HepG2 (cell line): Measurements from ENCODE around the gene IDH3G. TPM values are rescaled to one million over a fixed set of nuclear protein-coding genes. Genes with fewer than 3 reads are reported as not detected.

ENCODE experiments used
- ATAC-seq: fragments of 200-7000 bp; cut with Tn5 transposase; 3 replicates; pipeline ENCODE4 v1.9.1; 2020; ENCODE audit warnings: mild to moderate bottlenecking, moderate library complexity
- BruUV-seq: library from RNA; stranded (reverse); fragments of 400-500 nt; replicated peaks from 2 replicates; lab custom pipeline; 2021; lab: Mats Ljungman, UMichigan
- CTCF ChIA-PET: fragments of 300-600 bp; formaldehyde crosslinking; extraction: SDS; loops from one replicate; lab custom pipeline; 2021; ENCODE audit warnings: low total read pairs, inconsistent platforms, low intra/inter-chr PET ratio; lab: Yijun Ruan, JAX
- POLR2A ChIA-PET: fragments of 350-600 bp; sonication (Branson Sonifier 250); formaldehyde crosslinking; loops from one replicate; lab custom pipeline; 2020; ENCODE audit warnings: antibody characterized with exemption, inconsistent platforms; lab: Yijun Ruan, JAX
- DNase-seq: peaks from one replicate; pipeline ENCODE4 v3.0.0-alpha.2; 2015; ENCODE audit warnings: low spot score
- FAIRE-seq: peaks from 3 replicates; lab custom pipeline; 2011; peaks lifted over from hg19 to GRCh38; lab: Jason Lieb, UNC
- H2AFZ ChIP-seq: one replicate; pipeline ENCODE4 v1.6.1; 2011; ENCODE audit warnings: low read length, inconsistent platforms
- H3K27ac ChIP-seq: fragments of 300-600 bp; 3 replicates; pipeline ENCODE4 v1.8.0; 2011; ENCODE audit warnings: mixed run types, mild to moderate bottlenecking, mixed read lengths, low read length, inconsistent platforms; ENCODE audit not compliant: insufficient read depth; ENCODE audit errors: extremely low read length
- H3K27me3 ChIP-seq, 2 experiments: fragments of 200-600 bp in 1 of 2; 2 replicates in 1 of 2; 3 replicates in 1 of 2; pipeline versions ENCODE4 v1.6.0 to v1.8.0; 2011; ENCODE audit warnings: low read length in 2 of 2, mild to moderate bottlenecking in 2 of 2, moderate library complexity in 2 of 2, inconsistent platforms in 1 of 2; ENCODE audit not compliant: insufficient read depth in 2 of 2, control insufficient read depth in 1 of 2
- H3K36me3 ChIP-seq, 2 experiments: fragments of 200-600 bp in 1 of 2; replicated peaks in 1 of 2; 2 replicates in 1 of 2; 3 replicates in 1 of 2; pipeline versions ENCODE4 v1.5.1 to v1.8.0; 2011; ENCODE audit warnings: low read length in 2 of 2, inconsistent platforms in 1 of 2; ENCODE audit not compliant: insufficient read depth in 2 of 2, control insufficient read depth in 1 of 2
- H3K4me1 ChIP-seq: 2 replicates; pipeline ENCODE4 v1.5.1; 2012; ENCODE audit warnings: low read length, inconsistent platforms; ENCODE audit not compliant: insufficient read depth
- H3K4me2 ChIP-seq: 2 replicates; pipeline ENCODE4 v1.6.0; 2011; ENCODE audit warnings: low read depth, low read length, inconsistent platforms
- H3K4me3 ChIP-seq, 3 experiments: fragments of 200-600 bp in 1 of 3; sonication (generic), shearing (Covaris generic) in 1 of 3; replicated peaks in 1 of 3; 2 replicates each; pipeline ENCODE4 v1.5.1; 2011 to 2016; ENCODE audit warnings: low read length in 3 of 3, inconsistent platforms in 2 of 3, low read depth in 2 of 3, mild to moderate bottlenecking in 2 of 3, control low read depth in 1 of 3, mixed read lengths in 1 of 3; ENCODE audit not compliant: insufficient read depth in 1 of 3
- H3K79me2 ChIP-seq: one replicate; pipeline ENCODE4 v1.6.1; 2011; ENCODE audit warnings: low read length, inconsistent platforms; ENCODE audit not compliant: insufficient read depth
- H3K9ac ChIP-seq: 2 replicates; pipeline ENCODE4 v1.6.0; 2011; ENCODE audit warnings: mild to moderate bottlenecking, low read depth, low read length, inconsistent platforms; ENCODE audit not compliant: insufficient read depth
- H3K9me3 ChIP-seq: 2 replicates; pipeline ENCODE4 v1.5.1; 2012; ENCODE audit warnings: mild to moderate bottlenecking, low read length
- H4K20me1 ChIP-seq: 2 replicates; pipeline ENCODE4 v1.6.0; 2011; ENCODE audit warnings: inconsistent platforms, mild to moderate bottlenecking, low read length, moderate library complexity; ENCODE audit not compliant: insufficient read depth
- CENPX ChIP-seq: sonication (generic); formaldehyde crosslinking; IDR thresholded peaks from 2 replicates; pipeline ENCODE4 v1.9.0; 2021; ENCODE audit warnings: mild to moderate bottlenecking, missing genetic modification reagents, moderate library complexity
- CREB1 ChIP-seq, 2 experiments: fragments of 450-650 bp in 1 of 2; IDR thresholded peaks; 2 replicates each; pipeline ENCODE4 v1.6.1; 2016 to 2017; ENCODE audit warnings: control low read depth in 1 of 2, mild to moderate bottlenecking in 1 of 2, missing compliant biosample characterization in 1 of 2, missing genetic modification characterization in 1 of 2
- GABPA ChIP-seq, 2 experiments: IDR thresholded peaks; 2 replicates each; pipeline ENCODE4 v1.6.1; 2011 to 2016; ENCODE audit warnings: low read depth in 2 of 2, low read length in 1 of 2, missing biosample characterization in 1 of 2, missing genetic modification characterization in 1 of 2
- HIVEP1 ChIP-seq: sonication (generic); formaldehyde crosslinking; IDR thresholded peaks from 2 replicates; pipeline ENCODE4 v1.4.0; 2020; ENCODE audit warnings: mild to moderate bottlenecking, missing genetic modification reagents
- MAX ChIP-seq: IDR thresholded peaks from 2 replicates; pipeline ENCODE4 v1.6.1; 2012; ENCODE audit warnings: inconsistent platforms
- NKX3-1 ChIP-seq: sonication (generic); formaldehyde crosslinking; IDR thresholded peaks from 2 replicates; pipeline ENCODE4 v1.5.0; 2020; ENCODE audit warnings: missing genetic modification reagents
- NR2C2 ChIP-seq: sonication (generic); formaldehyde crosslinking; IDR thresholded peaks from 2 replicates; pipeline ENCODE4 v1.4.0; 2020; ENCODE audit warnings: missing genetic modification reagents, mild to moderate bottlenecking, moderate library complexity, borderline replicate concordance
- POLR2A ChIP-seq, 2 experiments: IDR thresholded peaks; 2 replicates each; pipeline ENCODE4 v1.6.1; 2011; ENCODE audit warnings: low read depth in 2 of 2, low read length in 2 of 2, mild to moderate bottlenecking in 1 of 2, moderate library complexity in 1 of 2; ENCODE audit not compliant: insufficient read depth in 1 of 2
- RBM39 ChIP-seq: fragments of 200-400 bp; formaldehyde crosslinking; IDR thresholded peaks from one replicate; pipeline ENCODE4 v1.6.1; 2018; ENCODE audit warnings: antibody characterized with exemption, mild to moderate bottlenecking, low read depth, low read length; ENCODE audit not compliant: poor library complexity, severe bottlenecking
- RCOR2 ChIP-seq: IDR thresholded peaks from 2 replicates; pipeline ENCODE4 v1.6.1; 2016; ENCODE audit warnings: missing biosample characterization, missing genetic modification reagents
- ZBED4 ChIP-seq: sonication (generic); formaldehyde crosslinking; IDR thresholded peaks from 2 replicates; pipeline ENCODE4 v1.4.0; 2020; ENCODE audit warnings: missing genetic modification reagents, borderline replicate concordance
- ZNF552 ChIP-seq: sonication (generic); formaldehyde crosslinking; IDR thresholded peaks from 2 replicates; pipeline ENCODE4 v1.9.0; 2022; ENCODE audit warnings: missing genetic modification reagents, mild to moderate bottlenecking, borderline replicate concordance
- ZNF780A ChIP-seq: sonication (generic); formaldehyde crosslinking; IDR thresholded peaks from 2 replicates; pipeline ENCODE4 v1.8.0; 2022; ENCODE audit warnings: mild to moderate bottlenecking, missing genetic modification reagents, moderate library complexity
- ZNF839 ChIP-seq: sonication (generic); formaldehyde crosslinking; IDR thresholded peaks from 2 replicates; pipeline ENCODE4 v1.4.0; 2020; ENCODE audit warnings: missing genetic modification reagents, mild to moderate bottlenecking, borderline replicate concordance
- WGBS: methylation state at CpG from one replicate; pipeline ENCODE4 v1.1.6; 2017; ENCODE audit warnings: low lambda C conversion rate; 5-methylcytosine and 5-hydroxymethylcytosine counted together
- in situ Hi-C: cut with HindIII; loops from 2 replicates; pipeline ENCODE4 v1.10.0; 2017; ENCODE audit warnings: low pct_unique_long_range_greater_than_20kb; ENCODE audit not compliant: extremely low pct_ligation_motif_present
- intact Hi-C: fragments of 100-400 bp; cut with micrococcal nuclease; formaldehyde crosslinking; loops from one replicate; pipeline ENCODE4 v1.10.0; 2022; ENCODE audit not compliant: unreplicated experiment
- polyA plus RNA-seq, 8 experiments: library from polyadenylated mRNA; depleted of rRNA in 3 of 8; stranded (reverse) in 7 of 8; unstranded in 1 of 8; fragments of >200 nt; fragmentation: Illumina TruSeq in 4 of 8; extraction: Trizol in 4 of 8; gene quantifications; 2 replicates each; pipeline versions ENCODE4 v1.2.1 to v1.2.3, GENCODE V29; 2011 to 2016; ENCODE audit warnings: low read depth in 4 of 8, missing spikeins in 1 of 8, mixed read lengths in 1 of 8; ENCODE audit not compliant: insufficient read depth in 1 of 8
- total RNA-seq, 5 experiments: library from RNA; depleted of rRNA; stranded (reverse); fragments of >200 nt; fragmentation: Illumina TruSeq; extraction: Trizol; gene quantifications; 2 replicates each; pipeline ENCODE4 v1.2.3, GENCODE V29; 2016; ENCODE audit warnings: low read depth in 1 of 5
- TF ChIP-seq, protein P1 (sequence below): sonication (generic); formaldehyde crosslinking; IDR thresholded peaks from 2 replicates; pipeline ENCODE4 v1.4.0; 2020; ENCODE audit warnings: missing genetic modification reagents, mild to moderate bottlenecking, borderline replicate concordance

The IDH3G gene
- total and polyA plus RNA-seq, 2 of the 13 experiments (the other 11 are each of a cell fraction or from before 2014, with no cell fraction given) = 18.7 to 35.5 TPM

GRCh38 chrX:153776120-153776599 is 18.0 kb downstream of the IDH3G start (continued):
- TF ChIP-seq GABPA (IDR thresholded peaks at IDR 0.05; ENCODE audit: low read depth, low read length) = no peak
- no peak for TF ChIP-seq GABPA (CRISPR knock-in tag; IDR thresholded peaks at IDR 0.05; ENCODE audit: low read depth)
- no peak for TF ChIP-seq MAX
- no peak for TF ChIP-seq ZNF839 (CRISPR knock-in tag)
- TF ChIP-seq POLR2A (IDR thresholded peaks at IDR 0.05; ENCODE audit: insufficient read depth in 1 of 2, low read depth in 2 of 2, low read length in 2 of 2) = no peak

DNA sequence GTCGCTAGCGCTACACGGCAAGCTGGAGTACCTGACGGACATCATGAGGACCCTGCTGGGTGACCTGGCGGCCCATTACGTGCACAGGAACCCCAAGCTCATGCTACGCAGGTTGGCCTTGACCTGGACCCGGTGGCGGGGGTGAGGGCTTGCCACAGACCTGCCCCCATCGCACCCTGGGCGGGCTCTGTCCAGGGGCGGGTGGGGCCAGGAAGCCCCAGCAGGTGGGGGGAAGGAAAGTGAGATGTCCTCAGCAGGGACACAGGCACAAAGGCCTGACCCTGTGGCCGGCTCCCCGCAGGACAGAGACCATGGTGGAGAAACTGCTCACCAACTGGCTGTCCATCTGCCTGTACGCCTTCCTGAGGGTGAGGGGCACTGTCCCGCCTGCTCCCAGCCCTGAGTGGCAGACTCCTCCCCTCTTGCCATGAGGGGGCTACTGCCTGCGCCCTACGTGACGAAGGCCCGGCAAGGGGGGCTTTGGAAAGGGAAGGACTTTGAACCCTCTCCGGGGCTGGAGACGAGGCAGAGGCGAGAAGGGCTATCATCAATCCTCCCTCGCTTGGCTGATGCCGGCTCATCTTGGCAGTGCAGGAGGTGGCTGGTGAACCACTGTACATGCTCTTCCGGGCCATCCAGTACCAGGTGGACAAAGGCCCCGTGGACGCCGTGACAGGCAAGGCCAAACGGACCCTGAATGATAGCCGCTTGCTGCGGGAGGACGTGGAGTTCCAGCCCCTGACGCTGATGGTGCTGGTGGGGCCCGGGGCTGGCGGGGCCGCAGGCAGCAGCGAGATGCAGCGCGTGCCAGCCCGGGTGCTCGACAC is 18.7 kb downstream of the IDH3G start:
- no peak for FAIRE-seq
- ChIA-PET POLR2A (no interaction called here), CTCF (no interaction called here)
- Histone ChIP-seq H3K79me2 (no peaks in the 10 kb centered on the region), H3K9ac (no peak overlapping the region), H3K36me3 (no peaks in the 10 kb centered on the region), H3K4me1 (no peaks in the 10 kb centered on the region), H3K9me3 (no peaks in the 10 kb centered on the region), H3K27ac (no peak overlapping the region), H2AFZ (no peak overlapping the region), H3K4me3 (no peak overlapping the region), H4K20me1 (no peaks in the 10 kb centered on the region), H3K27me3 (no peaks in the 10 kb centered on the region), H3K4me2 (no peak overlapping the region)
- 80% methylated on average over 1 of the region's 42 CpGs for WGBS
- DNase-seq = no peak
- in situ Hi-C loops = no loop called here
- no peak for ATAC-seq
- no TSS peak for BruUV-seq
- intact Hi-C loops = no loop called here
- TF ChIP-seq CREB1 (IDR thresholded peaks at IDR 0.05) (no peak), CREB1 (CRISPR knock-in tag; IDR thresholded peaks at IDR 0.05) (no peak), ZBED4 (CRISPR knock-in tag) (no peak), NKX3-1 (CRISPR knock-in tag) (no peak), RCOR2 (CRISPR knock-in tag) (no peak), ZNF780A (no peak), NR2C2 (CRISPR knock-in tag) (no peak), ZNF552 (CRISPR knock-in tag) (no peak), CENPX (CRISPR knock-in tag) (no peak), HIVEP1 (CRISPR knock-in tag) (no peak), RBM39 (no peak)
- TF ChIP-seq, protein P1, sequence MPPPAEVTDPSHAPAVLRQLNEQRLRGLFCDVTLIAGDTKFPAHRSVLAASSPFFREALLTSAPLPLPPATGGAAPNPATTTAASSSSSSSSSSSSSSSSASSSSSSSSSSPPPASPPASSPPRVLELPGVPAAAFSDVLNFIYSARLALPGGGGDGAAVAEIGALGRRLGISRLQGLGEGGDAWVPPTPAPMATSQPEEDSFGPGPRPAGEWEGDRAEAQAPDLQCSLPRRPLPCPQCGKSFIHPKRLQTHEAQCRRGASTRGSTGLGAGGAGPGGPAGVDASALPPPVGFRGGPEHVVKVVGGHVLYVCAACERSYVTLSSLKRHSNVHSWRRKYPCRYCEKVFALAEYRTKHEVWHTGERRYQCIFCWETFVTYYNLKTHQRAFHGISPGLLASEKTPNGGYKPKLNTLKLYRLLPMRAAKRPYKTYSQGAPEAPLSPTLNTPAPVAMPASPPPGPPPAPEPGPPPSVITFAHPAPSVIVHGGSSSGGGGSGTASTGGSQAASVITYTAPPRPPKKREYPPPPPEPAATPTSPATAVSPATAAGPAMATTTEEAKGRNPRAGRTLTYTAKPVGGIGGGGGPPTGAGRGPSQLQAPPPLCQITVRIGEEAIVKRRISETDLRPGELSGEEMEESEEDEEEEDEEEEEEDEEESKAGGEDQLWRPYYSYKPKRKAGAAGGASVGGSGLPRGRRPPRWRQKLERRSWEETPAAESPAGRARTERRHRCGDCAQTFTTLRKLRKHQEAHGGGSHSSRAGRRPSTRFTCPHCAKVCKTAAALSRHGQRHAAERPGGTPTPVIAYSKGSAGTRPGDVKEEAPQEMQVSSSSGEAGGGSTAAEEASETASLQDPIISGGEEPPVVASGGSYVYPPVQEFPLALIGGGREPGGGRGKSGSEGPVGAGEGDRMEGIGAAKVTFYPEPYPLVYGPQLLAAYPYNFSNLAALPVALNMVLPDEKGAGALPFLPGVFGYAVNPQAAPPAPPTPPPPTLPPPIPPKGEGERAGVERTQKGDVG = no peak
